Hematopoietic multipotent progenitor cell (in vitro differentiated cells): Measurements from ENCODE around the gene SIRT1. TPM values are rescaled to one million over a fixed set of nuclear protein-coding genes. Genes with fewer than 3 reads are reported as not detected.
"Not testable (repeated sequence)": the region's sequence is repeated elsewhere in the genome, so short reads cannot be mapped to it uniquely, and the experiment has no call there.

Source experiments
- DNase-seq, 3 donors: peaks; one replicate each; pipeline ENCODE4 v3.0.0-alpha.2; 2011 to 2015; ENCODE audit warnings: low read depth in 2 of 3, low spot score in 2 of 3
- small RNA-seq: library from RNA; depleted of rRNA; stranded (forward); fragments of <200 nt; gene quantifications from one replicate; pipeline ENCODE3, GENCODE V24; 2012
- total RNA-seq: library from RNA; depleted of rRNA; stranded (reverse); fragments of >200 nt; gene quantifications from one replicate; pipeline ENCODE4 v1.2.3, GENCODE V29; 2012

Gene SIRT1
- total RNA-seq, 1 donor = 6.7 TPM

DNA sequence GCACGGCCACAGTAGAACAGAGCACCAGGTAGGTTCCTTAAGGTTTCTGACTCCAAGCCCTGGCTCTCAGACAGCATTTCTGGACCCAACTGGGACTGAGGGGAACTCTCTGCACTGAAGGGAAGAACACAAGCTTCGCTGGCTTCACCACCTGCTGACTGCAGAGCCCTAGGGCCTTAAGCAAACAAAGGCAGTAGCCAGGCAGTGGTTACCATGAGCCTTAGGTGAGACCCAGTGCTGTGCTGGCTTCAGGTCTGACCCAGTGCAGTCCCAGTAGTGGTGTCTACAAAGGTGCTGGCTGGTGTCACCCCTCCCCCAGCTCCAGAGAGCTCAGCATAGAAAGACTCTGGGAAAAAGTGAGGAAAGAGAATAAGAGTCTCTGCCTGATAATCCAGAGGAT lies 59.5 kb downstream of the SIRT1 start:
- no peak for DNase-seq

DNA sequence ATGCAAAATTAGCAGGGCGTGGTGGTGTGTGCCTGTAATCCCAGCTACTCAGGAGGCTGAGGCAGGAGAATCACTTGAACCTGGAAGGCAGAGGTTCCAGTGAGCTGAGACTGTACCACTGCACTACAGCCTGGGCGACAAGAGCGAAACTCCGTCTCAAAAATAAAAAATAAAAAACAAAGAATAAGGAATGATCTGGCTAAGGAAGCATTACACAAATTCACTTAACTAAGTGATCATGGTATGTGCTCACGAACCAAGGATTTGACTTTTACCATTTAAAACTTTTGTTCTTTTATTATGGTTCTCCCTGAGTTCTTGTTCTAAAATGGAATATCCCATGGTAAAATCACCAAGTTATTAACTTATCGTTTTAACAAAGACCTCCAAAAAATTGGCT lies 71.2 kb downstream of the SIRT1 start:
- no peak for DNase-seq

- no peak for DNase-seq
These were observed 75.5 kb downstream of the SIRT1 start for GRCh38 chr10:67959839-67960476.

DNA sequence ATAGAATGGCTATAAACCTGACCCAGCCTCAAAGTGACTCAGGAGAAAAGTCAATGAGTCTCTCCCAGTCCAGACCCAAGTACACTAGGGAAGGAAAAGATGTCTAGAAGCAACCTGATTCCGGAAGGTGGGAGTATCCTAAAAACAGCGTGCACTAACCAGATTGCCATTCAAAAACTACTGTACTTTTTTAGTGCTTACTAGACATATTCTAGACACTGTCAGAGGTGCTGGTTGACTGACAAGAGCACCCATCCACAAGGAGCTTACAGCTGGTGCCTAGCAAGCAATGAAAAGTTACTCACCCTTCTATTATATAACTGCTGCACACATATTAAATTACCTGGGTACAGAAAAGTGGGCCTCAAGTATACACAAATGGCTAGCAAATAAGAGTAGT lies 81.0 kb downstream of the SIRT1 start:
- DNase-seq = no peak

- DNase-seq = not testable (repeated sequence)
These were observed 81.6 kb downstream of the SIRT1 start for GRCh38 chr10:67966035-67966434.

Small RNA genes within 50 kb of the gene (small RNA-seq; reads per million reads assigned to genes)
- not detected for gene RNU6-523P

Other genes starting within 250 kb of the SIRT1 start
- under 0.01 TPM for gene CTNNA3, start 188.5 kb upstream of the SIRT1 start, total RNA-seq
- 1.9 TPM for gene DNAJC12, start 46.5 kb upstream of the SIRT1 start, total RNA-seq
- 14.3 TPM for gene HERC4, start 190.6 kb downstream of the SIRT1 start, total RNA-seq
- not detected for gene MYPN, start 224.8 kb downstream of the SIRT1 start, total RNA-seq